ENCODE results near the gene SH2D3C. TPM values are rescaled to one million over a fixed set of nuclear protein-coding genes. Genes with fewer than 3 reads are reported as not detected.

SH2D3C gene
- total RNA-seq, 1 donor from 2014 or later: 85.3 TPM

DNA sequence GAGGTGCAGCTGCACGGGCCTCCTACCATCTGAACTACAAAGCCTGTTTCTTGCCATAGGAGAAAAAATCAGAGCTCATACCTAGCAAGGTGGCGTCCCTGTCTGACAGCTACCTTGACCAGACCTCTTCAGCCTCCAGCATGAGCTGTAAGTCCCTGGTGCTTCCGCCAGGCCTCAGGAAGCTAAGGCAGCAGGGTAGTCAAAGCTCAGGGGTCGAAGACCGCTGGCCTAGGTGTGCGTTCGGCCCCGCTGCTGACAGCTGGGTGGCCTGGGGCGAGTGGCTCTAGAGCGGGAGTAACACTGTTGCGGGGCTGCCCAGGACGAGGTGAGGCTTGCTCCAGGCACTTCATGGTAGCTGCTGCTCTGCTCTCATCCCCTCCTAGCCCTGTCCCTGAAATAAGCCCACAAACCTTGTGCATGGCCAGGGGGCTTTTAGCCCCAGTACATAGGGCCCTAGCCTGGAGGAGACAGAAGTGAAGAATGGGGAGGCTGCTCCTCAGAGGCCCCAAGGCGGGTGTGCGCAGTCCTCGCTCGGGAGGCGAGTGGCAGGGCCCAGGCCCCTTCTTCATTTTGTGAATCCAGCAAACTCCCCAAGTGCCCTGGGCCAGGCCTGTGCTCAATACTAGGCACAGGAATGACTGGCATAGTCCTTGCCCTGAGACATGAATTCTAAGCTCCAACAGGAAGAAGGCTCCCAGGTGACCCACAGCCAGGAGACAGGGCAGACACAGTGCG lies 48.8 kb downstream of the SH2D3C start:
- Histone ChIP-seq H3K36me3 (peaks cover 20% of the 10 kb centered on the region), H3K9me3 (no peaks in the 10 kb centered on the region), H3K4me1 (peaks cover 9% of the 10 kb centered on the region), H3K27me3 (no peaks in the 10 kb centered on the region), H3K27ac (no peak overlapping the region), H3K4me3 (no peak overlapping the region)
- ATAC-seq: no peak
- DNase-seq: no peak
- intact Hi-C loops (cut with DNase I): loop anchor here (5.0 to 10.0 kb wide), 3 partner anchors 137 to 235 kb away; no protein-coding TSS in a partner anchor
- TF ChIP-seq, protein P1, sequence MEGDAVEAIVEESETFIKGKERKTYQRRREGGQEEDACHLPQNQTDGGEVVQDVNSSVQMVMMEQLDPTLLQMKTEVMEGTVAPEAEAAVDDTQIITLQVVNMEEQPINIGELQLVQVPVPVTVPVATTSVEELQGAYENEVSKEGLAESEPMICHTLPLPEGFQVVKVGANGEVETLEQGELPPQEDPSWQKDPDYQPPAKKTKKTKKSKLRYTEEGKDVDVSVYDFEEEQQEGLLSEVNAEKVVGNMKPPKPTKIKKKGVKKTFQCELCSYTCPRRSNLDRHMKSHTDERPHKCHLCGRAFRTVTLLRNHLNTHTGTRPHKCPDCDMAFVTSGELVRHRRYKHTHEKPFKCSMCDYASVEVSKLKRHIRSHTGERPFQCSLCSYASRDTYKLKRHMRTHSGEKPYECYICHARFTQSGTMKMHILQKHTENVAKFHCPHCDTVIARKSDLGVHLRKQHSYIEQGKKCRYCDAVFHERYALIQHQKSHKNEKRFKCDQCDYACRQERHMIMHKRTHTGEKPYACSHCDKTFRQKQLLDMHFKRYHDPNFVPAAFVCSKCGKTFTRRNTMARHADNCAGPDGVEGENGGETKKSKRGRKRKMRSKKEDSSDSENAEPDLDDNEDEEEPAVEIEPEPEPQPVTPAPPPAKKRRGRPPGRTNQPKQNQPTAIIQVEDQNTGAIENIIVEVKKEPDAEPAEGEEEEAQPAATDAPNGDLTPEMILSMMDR (IDR thresholded peaks at IDR 0.05): no peak

DNA sequence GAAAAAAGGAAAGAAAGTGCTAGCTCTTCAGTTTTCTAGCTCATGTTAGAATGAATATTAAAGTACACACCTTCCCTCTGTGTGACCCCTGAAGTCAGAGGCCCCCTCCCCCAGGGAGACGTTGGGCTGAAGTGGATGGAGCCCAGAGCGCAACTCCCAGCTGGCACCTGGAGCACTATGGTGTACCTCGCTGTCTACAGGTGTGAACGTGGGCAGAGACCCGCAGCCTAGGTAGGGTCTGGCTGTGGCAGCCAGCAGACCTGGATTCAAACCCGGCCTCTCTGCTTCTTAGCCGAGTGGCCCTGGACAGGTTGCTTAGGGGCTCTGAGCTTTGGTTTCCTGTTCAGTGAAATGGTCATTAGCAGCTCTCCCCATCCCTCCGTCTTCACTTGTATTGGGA lies 49.7 kb downstream of the SH2D3C start:
- Histone ChIP-seq H3K4me3 (no peak overlapping the region), H3K27me3 (no peaks in the 10 kb centered on the region), H3K36me3 (peaks cover 20% of the 10 kb centered on the region), H3K27ac (no peak overlapping the region), H3K4me1 (peaks cover 12% of the 10 kb centered on the region), H3K9me3 (no peaks in the 10 kb centered on the region)
- TF ChIP-seq, protein P1 (IDR thresholded peaks at IDR 0.05): no peak
- ATAC-seq (no peak), DNase-seq (no peak)
- intact Hi-C loops (cut with DNase I): loop anchor here (10.0 kb wide), 1 partner anchor 234 kb away; no protein-coding TSS in a partner anchor

DNA sequence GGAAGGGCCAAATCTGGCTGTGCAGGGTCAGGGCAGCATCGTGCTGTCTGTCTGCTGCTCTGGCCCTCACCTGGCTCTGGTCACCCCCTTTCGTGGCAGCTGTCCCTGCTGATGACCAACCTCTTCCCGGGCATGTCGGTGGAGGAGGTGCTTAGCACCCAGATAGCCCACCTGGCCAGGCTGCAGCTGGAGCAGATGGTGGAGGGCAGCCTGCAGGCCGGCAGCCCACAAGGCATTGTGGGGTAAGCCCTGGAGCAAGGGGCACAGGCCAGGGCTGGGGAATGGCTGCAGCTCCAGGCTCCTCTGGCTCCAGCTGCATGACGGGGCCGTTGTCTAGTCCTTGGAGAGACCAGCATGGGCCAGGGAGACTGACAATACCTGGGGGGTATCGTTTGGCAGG lies 51.6 kb downstream of the SH2D3C start:
- no peak overlapping the region for H3K4me3 ChIP-seq
- no peak for DNase-seq
- TF ChIP-seq, protein P1 (IDR thresholded peaks at IDR 0.05): no peak
- no peak for ATAC-seq
- no peak overlapping the region for H3K27ac ChIP-seq
- no peaks in the 10 kb centered on the region for H3K9me3 ChIP-seq
- intact Hi-C loops (cut with DNase I): loop anchor here (10.0 kb wide), 1 partner anchor 232 kb away; no protein-coding TSS in a partner anchor
- H3K36me3 ChIP-seq: peaks cover 7% of the 10 kb centered on the region
- H3K27me3 ChIP-seq: no peaks in the 10 kb centered on the region
- H3K4me1 ChIP-seq: peaks cover 10% of the 10 kb centered on the region

DNA sequence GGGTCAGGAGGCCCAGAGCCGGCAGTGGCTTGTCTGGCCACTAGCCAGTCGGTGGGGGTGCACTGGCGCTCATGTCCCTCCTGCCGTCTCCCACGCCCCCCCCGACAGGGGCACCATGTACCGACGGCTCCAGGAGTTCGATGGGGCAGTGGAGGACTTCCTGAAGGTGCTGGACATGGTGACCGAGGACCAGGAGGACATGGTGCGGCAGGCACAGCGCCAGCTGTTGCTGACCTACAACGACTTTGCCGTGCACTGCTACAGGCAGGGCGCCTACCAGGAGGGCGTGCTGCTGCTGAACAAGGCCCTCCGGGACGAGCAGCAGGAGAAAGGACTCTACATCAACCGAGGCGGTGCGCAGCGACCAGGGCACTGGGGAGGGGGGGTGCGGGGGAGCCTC lies 54.5 kb downstream of the SH2D3C start:
- no peak overlapping the region for H3K27ac ChIP-seq
- DNase-seq: no peak

DNA sequence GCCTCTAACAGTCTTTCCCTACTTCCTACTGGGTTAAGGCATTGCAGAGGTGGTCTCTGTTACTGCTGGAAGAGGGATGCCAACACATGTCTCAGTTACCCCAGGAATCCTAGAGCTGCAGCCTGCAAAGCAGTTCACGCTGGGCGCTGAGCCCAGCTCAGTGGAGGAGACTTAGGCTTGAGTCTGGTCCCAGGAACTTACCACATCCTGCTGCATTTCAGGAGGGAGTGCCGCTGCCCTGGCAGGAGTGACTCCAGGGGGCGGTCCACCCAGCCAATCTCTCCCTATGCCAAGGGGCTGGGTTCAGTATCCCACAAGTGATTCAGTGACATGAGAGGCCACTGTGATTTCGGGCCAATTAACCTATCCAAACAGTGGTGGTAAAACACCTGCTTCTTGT lies 55.0 kb downstream of the SH2D3C start:
- Histone ChIP-seq H3K27me3 (no peaks in the 10 kb centered on the region), H3K36me3 (no peaks in the 10 kb centered on the region), H3K27ac (no peak overlapping the region), H3K9me3 (no peaks in the 10 kb centered on the region), H3K4me3 (no peak overlapping the region), H3K4me1 (peaks cover 10% of the 10 kb centered on the region)
- intact Hi-C loops (cut with DNase I): loop anchor here (10.0 kb wide), 1 partner anchor 229 kb away; no protein-coding TSS in a partner anchor
- ATAC-seq (peak; percentile 73), DNase-seq (no peak)
- TF ChIP-seq, protein P1 (IDR thresholded peaks at IDR 0.05): no peak

More for the DNA sequence above, 54.5 kb downstream of the SH2D3C start:
- TF ChIP-seq, protein P1 (IDR thresholded peaks at IDR 0.05): no peak
- Histone ChIP-seq H3K4me3 (no peak overlapping the region), H3K9me3 (no peaks in the 10 kb centered on the region), H3K4me1 (peaks cover 10% of the 10 kb centered on the region), H3K27me3 (no peaks in the 10 kb centered on the region), H3K36me3 (no peaks in the 10 kb centered on the region)
- intact Hi-C loops (cut with DNase I): loop anchor here (10.0 kb wide), 1 partner anchor 229 kb away; no protein-coding TSS in a partner anchor
- peak; percentile 48 for ATAC-seq
